Panc1 (cell line): Measurements from ENCODE around the gene OTOP2.
A peak's percentile ranks its signal among the peaks of the same experiment; 100 is the strongest.

Source experiments
- POLR2AphosphoS5 ChIP-seq: IDR thresholded peaks from 2 replicates; pipeline ENCODE4 v1.6.1; 2012; ENCODE audit warnings: mild to moderate bottlenecking, low read depth, low read length, moderate library complexity
- SIN3A ChIP-seq: IDR thresholded peaks from 2 replicates; pipeline ENCODE4 v1.6.1; 2012; ENCODE audit warnings: low read depth, mild to moderate bottlenecking, low read length, moderate library complexity, borderline replicate concordance; ENCODE audit not compliant: insufficient read depth
- TF ChIP-seq, protein P1 (sequence below): fragments of 450-650 bp; IDR thresholded peaks from 2 replicates; pipeline ENCODE4 v1.5.1; 2017; ENCODE audit warnings: mild to moderate bottlenecking
- TF ChIP-seq, protein P2 (sequence below), 2 experiments: IDR thresholded peaks; 2 replicates each; pipeline ENCODE4 v1.6.1; 2011 to 2012; ENCODE audit warnings: low read depth in 2 of 2, control low read depth in 1 of 2, low read length in 1 of 2, mild to moderate bottlenecking in 1 of 2, moderate library complexity in 1 of 2; ENCODE audit not compliant: insufficient read depth in 1 of 2

DNA sequence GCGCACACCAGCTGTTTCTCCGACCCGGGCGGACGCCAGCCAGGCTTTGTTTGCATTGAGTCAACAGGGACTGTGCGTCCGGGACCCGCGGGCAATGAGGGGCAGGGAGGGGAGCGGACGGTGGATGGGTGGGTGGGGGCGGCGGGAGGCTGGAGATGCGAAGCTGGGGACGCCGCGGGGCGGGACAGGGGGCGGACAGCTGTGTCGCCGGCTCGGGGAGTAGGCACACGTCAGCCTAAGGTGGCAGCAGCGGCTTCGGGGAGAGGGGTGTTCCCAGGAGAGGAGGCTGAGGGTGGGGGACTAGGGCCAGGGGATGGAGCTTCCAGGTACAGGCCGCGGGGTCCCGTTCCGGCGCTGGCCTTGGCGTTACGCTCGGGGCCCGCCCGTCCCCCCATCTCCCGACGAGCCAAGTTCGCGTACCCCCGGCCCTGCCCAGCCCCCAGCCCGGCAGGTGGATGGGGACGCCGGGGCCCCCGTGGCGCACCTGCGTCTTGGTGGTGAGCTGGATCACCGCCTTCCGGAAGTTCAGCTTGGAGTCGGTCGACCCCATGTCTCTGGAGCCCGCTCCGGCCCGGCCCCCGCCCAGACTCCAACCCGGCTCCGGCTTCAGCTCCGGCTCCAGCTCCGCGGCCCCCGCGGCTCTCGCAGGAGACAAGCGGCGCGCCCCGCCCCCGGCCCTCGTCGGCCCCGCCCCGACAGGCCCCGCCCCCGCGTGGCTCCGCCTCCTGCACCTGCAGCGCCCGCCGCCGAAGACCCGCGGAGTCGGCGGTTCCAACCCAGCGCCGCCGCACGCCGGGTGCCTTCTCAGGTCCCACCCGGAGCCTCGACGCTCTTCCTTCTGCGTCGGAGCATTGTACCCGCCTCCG, 48.3 kb downstream of the OTOP2 start, which contains the start of gene HID1:
- TF ChIP-seq, protein P1, sequence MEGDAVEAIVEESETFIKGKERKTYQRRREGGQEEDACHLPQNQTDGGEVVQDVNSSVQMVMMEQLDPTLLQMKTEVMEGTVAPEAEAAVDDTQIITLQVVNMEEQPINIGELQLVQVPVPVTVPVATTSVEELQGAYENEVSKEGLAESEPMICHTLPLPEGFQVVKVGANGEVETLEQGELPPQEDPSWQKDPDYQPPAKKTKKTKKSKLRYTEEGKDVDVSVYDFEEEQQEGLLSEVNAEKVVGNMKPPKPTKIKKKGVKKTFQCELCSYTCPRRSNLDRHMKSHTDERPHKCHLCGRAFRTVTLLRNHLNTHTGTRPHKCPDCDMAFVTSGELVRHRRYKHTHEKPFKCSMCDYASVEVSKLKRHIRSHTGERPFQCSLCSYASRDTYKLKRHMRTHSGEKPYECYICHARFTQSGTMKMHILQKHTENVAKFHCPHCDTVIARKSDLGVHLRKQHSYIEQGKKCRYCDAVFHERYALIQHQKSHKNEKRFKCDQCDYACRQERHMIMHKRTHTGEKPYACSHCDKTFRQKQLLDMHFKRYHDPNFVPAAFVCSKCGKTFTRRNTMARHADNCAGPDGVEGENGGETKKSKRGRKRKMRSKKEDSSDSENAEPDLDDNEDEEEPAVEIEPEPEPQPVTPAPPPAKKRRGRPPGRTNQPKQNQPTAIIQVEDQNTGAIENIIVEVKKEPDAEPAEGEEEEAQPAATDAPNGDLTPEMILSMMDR: no peak
- TF ChIP-seq POLR2AphosphoS5 (no peak), SIN3A (peak; percentile 35; the same call in 1 of the 2 replicates)
- TF ChIP-seq, protein P2, sequence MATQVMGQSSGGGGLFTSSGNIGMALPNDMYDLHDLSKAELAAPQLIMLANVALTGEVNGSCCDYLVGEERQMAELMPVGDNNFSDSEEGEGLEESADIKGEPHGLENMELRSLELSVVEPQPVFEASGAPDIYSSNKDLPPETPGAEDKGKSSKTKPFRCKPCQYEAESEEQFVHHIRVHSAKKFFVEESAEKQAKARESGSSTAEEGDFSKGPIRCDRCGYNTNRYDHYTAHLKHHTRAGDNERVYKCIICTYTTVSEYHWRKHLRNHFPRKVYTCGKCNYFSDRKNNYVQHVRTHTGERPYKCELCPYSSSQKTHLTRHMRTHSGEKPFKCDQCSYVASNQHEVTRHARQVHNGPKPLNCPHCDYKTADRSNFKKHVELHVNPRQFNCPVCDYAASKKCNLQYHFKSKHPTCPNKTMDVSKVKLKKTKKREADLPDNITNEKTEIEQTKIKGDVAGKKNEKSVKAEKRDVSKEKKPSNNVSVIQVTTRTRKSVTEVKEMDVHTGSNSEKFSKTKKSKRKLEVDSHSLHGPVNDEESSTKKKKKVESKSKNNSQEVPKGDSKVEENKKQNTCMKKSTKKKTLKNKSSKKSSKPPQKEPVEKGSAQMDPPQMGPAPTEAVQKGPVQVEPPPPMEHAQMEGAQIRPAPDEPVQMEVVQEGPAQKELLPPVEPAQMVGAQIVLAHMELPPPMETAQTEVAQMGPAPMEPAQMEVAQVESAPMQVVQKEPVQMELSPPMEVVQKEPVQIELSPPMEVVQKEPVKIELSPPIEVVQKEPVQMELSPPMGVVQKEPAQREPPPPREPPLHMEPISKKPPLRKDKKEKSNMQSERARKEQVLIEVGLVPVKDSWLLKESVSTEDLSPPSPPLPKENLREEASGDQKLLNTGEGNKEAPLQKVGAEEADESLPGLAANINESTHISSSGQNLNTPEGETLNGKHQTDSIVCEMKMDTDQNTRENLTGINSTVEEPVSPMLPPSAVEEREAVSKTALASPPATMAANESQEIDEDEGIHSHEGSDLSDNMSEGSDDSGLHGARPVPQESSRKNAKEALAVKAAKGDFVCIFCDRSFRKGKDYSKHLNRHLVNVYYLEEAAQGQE (IDR thresholded peaks at IDR 0.05; ENCODE audit: insufficient read depth in 1 of 2, low read depth in 2 of 2, low read length in 1 of 2): no peak
